HG03432 (cell line): ENCODE measurements around the gene RTTN.

Experiments
- ATAC-seq: cut with Tn5 transposase; IDR thresholded peaks from one replicate; pipeline ENCODE4 v1.9.1; 2021; ENCODE audit warnings: mild to moderate bottlenecking, moderate library complexity; ENCODE audit not compliant: unreplicated experiment

Gene RTTN

GRCh38 chr18:70085641-70086040, 119.8 kb downstream of the RTTN start:
- no peak for ATAC-seq

- ATAC-seq = no peak
Observed at GRCh38 chr18:70082430-70082829, 123.1 kb downstream of the RTTN start.

- no peak for ATAC-seq
Observed at GRCh38 chr18:70078106-70078505, 127.4 kb downstream of the RTTN start.

GRCh38 chr18:70075906-70076305, 129.6 kb downstream of the RTTN start:
- no peak for ATAC-seq

- no peak for ATAC-seq
Observed at GRCh38 chr18:70074116-70074515, 131.4 kb downstream of the RTTN start.

GRCh38 chr18:70073432-70073831, 132.1 kb downstream of the RTTN start:
- ATAC-seq = no peak

- peak; percentile 44 for ATAC-seq
Observed at GRCh38 chr18:70072678-70073077, 132.8 kb downstream of the RTTN start.

GRCh38 chr18:70069965-70070364, 135.5 kb downstream of the RTTN start:
- no peak for ATAC-seq

- no peak for ATAC-seq
Observed at GRCh38 chr18:70069382-70069781, 136.1 kb downstream of the RTTN start.

GRCh38 chr18:70068981-70069380, 136.5 kb downstream of the RTTN start:
- no peak for ATAC-seq

GRCh38 chr18:70059684-70060083, 145.8 kb downstream of the RTTN start:
- ATAC-seq = no peak

- ATAC-seq = peak; percentile 99
Observed at GRCh38 chr18:70058916-70059315, 146.6 kb downstream of the RTTN start.

GRCh38 chr18:70047931-70048603, 157.4 kb downstream of the RTTN start:
- no peak for ATAC-seq

- ATAC-seq = no peak
Observed at GRCh38 chr18:70046796-70047195, 158.7 kb downstream of the RTTN start.

GRCh38 chr18:70046207-70046606, 159.3 kb downstream of the RTTN start:
- ATAC-seq = no peak

GRCh38 chr18:70044632-70045031, 160.9 kb downstream of the RTTN start:
- ATAC-seq = no peak

GRCh38 chr18:70041459-70042050, 163.9 kb downstream of the RTTN start:
- ATAC-seq = no peak

GRCh38 chr18:70039186-70039585, 166.3 kb downstream of the RTTN start:
- no peak for ATAC-seq

- ATAC-seq = peak; percentile 32
Observed at GRCh38 chr18:70037431-70038061, 167.9 kb downstream of the RTTN start.

GRCh38 chr18:70036771-70037347, 168.6 kb downstream of the RTTN start:
- peak; percentile 98 for ATAC-seq

GRCh38 chr18:70036168-70036567, 169.3 kb downstream of the RTTN start:
- ATAC-seq = no peak

GRCh38 chr18:70031221-70031620, 174.3 kb downstream of the RTTN start:
- no peak for ATAC-seq
